Measurements from ENCODE around the gene CPHXL2.

The CPHXL2 gene

GRCh38 chr16:75667503-75667902 lies 9.3 kb downstream of the CPHXL2 start (continued):
- no peak for TF ChIP-seq PRDM2 (tag by site-specific recombination; IDR thresholded peaks at IDR 0.05; ENCODE audit: borderline replicate concordance)
- no peak for TF ChIP-seq ZNF148 (tag by site-specific recombination; IDR thresholded peaks at IDR 0.05; ENCODE audit: borderline replicate concordance)
- TF ChIP-seq ZNF510 (tag by site-specific recombination; IDR thresholded peaks at IDR 0.05; ENCODE audit: insufficient replicate concordance) = no peak
- TF ChIP-seq ZNF530 (tag by site-specific recombination; IDR thresholded peaks at IDR 0.05; ENCODE audit: low read depth) = no peak
- no peak for TF ChIP-seq ZNF140 (tag by site-specific recombination; IDR thresholded peaks at IDR 0.05)
- TF ChIP-seq ZNF175 (tag by site-specific recombination; IDR thresholded peaks at IDR 0.05) = no peak
- TF ChIP-seq ZNF18 (tag by site-specific recombination; IDR thresholded peaks at IDR 0.05) = no peak
- no peak for TF ChIP-seq HIC1 (tag by site-specific recombination; IDR thresholded peaks at IDR 0.05)
- no peak for TF ChIP-seq ZNF37A (tag by site-specific recombination; IDR thresholded peaks at IDR 0.05)
- no peak for TF ChIP-seq ZNF155 (tag by site-specific recombination; IDR thresholded peaks at IDR 0.05)
- no peak for TF ChIP-seq ZNF248 (tag by site-specific recombination; IDR thresholded peaks at IDR 0.05)

- POLR2A ChIA-PET = no interaction called here
These were observed 16.0 kb downstream of the CPHXL2 start for GRCh38 chr16:75660726-75661302.

More at GRCh38 chr16:75660726-75661302, 16.0 kb downstream of the CPHXL2 start:
- no peak overlapping the region for H3K27ac ChIP-seq (ENCODE audit: extremely low read depth, low read depth, low read length)
- no peak for TF ChIP-seq ZNF777 (tag by site-specific recombination; IDR thresholded peaks at IDR 0.05; ENCODE audit: borderline replicate concordance)
- TF ChIP-seq ZNF18 (tag by site-specific recombination; IDR thresholded peaks at IDR 0.05) = no peak
- TF ChIP-seq ZBTB8A (tag by site-specific recombination; IDR thresholded peaks at IDR 0.05) = no peak
- peak; percentile 96 for TF ChIP-seq SCRT1 (tag by site-specific recombination; IDR thresholded peaks at IDR 0.05; ENCODE audit: borderline replicate concordance)
- TF ChIP-seq GLI2 (tag by site-specific recombination; IDR thresholded peaks at IDR 0.05; ENCODE audit: borderline replicate concordance, low read depth) = no peak
- TF ChIP-seq SCRT2 (tag by site-specific recombination; IDR thresholded peaks at IDR 0.05) = peak; percentile 97
- H3K4me3 ChIP-seq (ENCODE audit: low read depth, low read length) = no peak overlapping the region
- H3K9me3 ChIP-seq (ENCODE audit: control insufficient read depth, insufficient read depth, low read depth, low read length) = no peaks in the 10 kb centered on the region
- CTCF ChIA-PET = no interaction called here
- no peaks in the 10 kb centered on the region for H3K4me1 ChIP-seq (ENCODE audit: control insufficient read depth, insufficient read depth, low read length)
- peaks cover 25 to 39% of the 10 kb centered on the region in 2 experiments; a peak in 2 of 3 replicates for H3K36me3 ChIP-seq (ENCODE audit: control insufficient read depth in 2 of 2, insufficient read depth in 1 of 2, low read length in 2 of 2)
